IPS-20b (cell line): ENCODE results near the gene SCN1B.
"Not testable (repeated sequence)": the region's sequence is repeated elsewhere in the genome, so short reads cannot be mapped to it uniquely, and the experiment has no call there.

Experiments used
- H3K27ac ChIP-seq: one replicate; pipeline ENCODE4 v1.5.1; 2013; ENCODE audit warnings: low read length
- H3K27me3 ChIP-seq: 2 replicates; pipeline ENCODE4 v1.6.1; 2013; ENCODE audit warnings: mild to moderate bottlenecking, low read length, inconsistent platforms; ENCODE audit not compliant: insufficient read depth
- H3K36me3 ChIP-seq: 2 replicates; pipeline ENCODE4 v1.6.1; 2013; ENCODE audit warnings: low read depth, mild to moderate bottlenecking, inconsistent platforms, low read length, moderate library complexity; ENCODE audit not compliant: insufficient read depth
- H3K4me1 ChIP-seq: 2 replicates; pipeline ENCODE4 v1.6.1; 2013; ENCODE audit warnings: mild to moderate bottlenecking, control low read depth, inconsistent platforms, low read length, moderate library complexity; ENCODE audit not compliant: insufficient read depth
- H3K4me3 ChIP-seq: 2 replicates; pipeline ENCODE4 v1.5.1; 2013; ENCODE audit warnings: mild to moderate bottlenecking, low read length, inconsistent platforms
- H3K9ac ChIP-seq: 2 replicates; pipeline ENCODE4 v1.6.1; 2013; ENCODE audit warnings: low read depth, mild to moderate bottlenecking, inconsistent platforms, low read length, moderate library complexity
- H3K9me3 ChIP-seq: 2 replicates; pipeline ENCODE4 v1.6.1; 2013; ENCODE audit warnings: mild to moderate bottlenecking, low read depth, low read length, inconsistent platforms; ENCODE audit not compliant: insufficient read depth

The SCN1B gene

GRCh38 chr19:35025969-35026368 is 4.3 kb upstream of the SCN1B start:
- no peaks in the 10 kb centered on the region for H3K9me3 ChIP-seq
- H3K36me3 ChIP-seq: peaks cover 74% of the 10 kb centered on the region
- H3K27ac ChIP-seq: no peak overlapping the region
- no peaks in the 10 kb centered on the region for H3K4me1 ChIP-seq
- no peak overlapping the region for H3K4me3 ChIP-seq
- no peak overlapping the region for H3K9ac ChIP-seq
- H3K27me3 ChIP-seq: peaks cover 8% of the 10 kb centered on the region

GRCh38 chr19:35026418-35026817 is 3.9 kb upstream of the SCN1B start:
- Histone ChIP-seq H3K9me3 (no peaks in the 10 kb centered on the region), H3K36me3 (peaks cover 70% of the 10 kb centered on the region), H3K4me3 (no peak overlapping the region), H3K4me1 (peaks cover 1% of the 10 kb centered on the region; the same call in 1 of the 2 replicates), H3K27ac (no peak overlapping the region), H3K9ac (no peak overlapping the region), H3K27me3 (peaks cover 13% of the 10 kb centered on the region)

GRCh38 chr19:35027009-35027408 is 3.3 kb upstream of the SCN1B start:
- peaks cover 64% of the 10 kb centered on the region for H3K36me3 ChIP-seq
- H3K27ac ChIP-seq: no peak overlapping the region

GRCh38 chr19:35027851-35028599 is 2.2 kb upstream of the SCN1B start:
- H3K9me3 ChIP-seq: no peaks in the 10 kb centered on the region
- H3K4me1 ChIP-seq: peaks cover 4% of the 10 kb centered on the region; the same call in 1 of the 2 replicates
- H3K36me3 ChIP-seq: peaks cover 54% of the 10 kb centered on the region
- no peak overlapping the region for H3K27ac ChIP-seq
- H3K4me3 ChIP-seq: no peak overlapping the region
- peaks cover 29% of the 10 kb centered on the region for H3K27me3 ChIP-seq
- H3K9ac ChIP-seq: no peak overlapping the region

More at GRCh38 chr19:35027009-35027408, 3.3 kb upstream of the SCN1B start:
- Histone ChIP-seq H3K9ac (no peak overlapping the region), H3K4me1 (peaks cover 4% of the 10 kb centered on the region; the same call in 1 of the 2 replicates), H3K4me3 (no peak overlapping the region), H3K9me3 (no peaks in the 10 kb centered on the region), H3K27me3 (peaks cover 19% of the 10 kb centered on the region)

- H3K4me1 ChIP-seq, H3K4me3 ChIP-seq, H3K9me3 ChIP-seq, H3K9ac ChIP-seq, H3K27ac ChIP-seq: not testable (repeated sequence)
- Histone ChIP-seq H3K36me3 (peaks cover 49% of the 10 kb centered on the region), H3K27me3 (peaks cover 34% of the 10 kb centered on the region)
Observed at GRCh38 chr19:35028600-35028885, 1.7 kb upstream of the SCN1B start.

GRCh38 chr19:35029275-35029736 is 964 bp upstream of the SCN1B start:
- H3K9me3 ChIP-seq, H3K4me1 ChIP-seq, H3K9ac ChIP-seq, H3K27ac ChIP-seq, H3K4me3 ChIP-seq: not testable (repeated sequence)
- Histone ChIP-seq H3K27me3 (peaks cover 38% of the 10 kb centered on the region), H3K36me3 (peaks cover 41% of the 10 kb centered on the region)

- Histone ChIP-seq H3K4me1 (peaks cover 4% of the 10 kb centered on the region; the same call in 1 of the 2 replicates), H3K4me3 (peak overlapping the region; percentile 61; the same call in 1 of the 2 replicates), H3K27me3 (peaks cover 38% of the 10 kb centered on the region), H3K27ac (no peak overlapping the region), H3K9me3 (no peaks in the 10 kb centered on the region), H3K9ac (no peak overlapping the region), H3K36me3 (peaks cover 36% of the 10 kb centered on the region)
Observed at GRCh38 chr19:35029737-35030256, 473 bp upstream of the SCN1B start.

GRCh38 chr19:35031072-35031881 is 1.0 kb downstream of the SCN1B start:
- no peak overlapping the region for H3K27ac ChIP-seq
- peaks cover 4% of the 10 kb centered on the region; the same call in 1 of the 2 replicates for H3K4me1 ChIP-seq
- peak overlapping the region; percentile 46; the same call in 1 of the 2 replicates for H3K9ac ChIP-seq
- H3K36me3 ChIP-seq: peaks cover 21% of the 10 kb centered on the region
- H3K4me3 ChIP-seq: peak overlapping the region; percentile 68
- no peaks in the 10 kb centered on the region for H3K9me3 ChIP-seq
- peaks cover 38% of the 10 kb centered on the region for H3K27me3 ChIP-seq

- Histone ChIP-seq H3K27ac (no peak overlapping the region), H3K4me3 (no peak overlapping the region), H3K9me3 (no peaks in the 10 kb centered on the region), H3K9ac (no peak overlapping the region), H3K27me3 (peaks cover 38% of the 10 kb centered on the region), H3K36me3 (peaks cover 10% of the 10 kb centered on the region), H3K4me1 (peaks cover 4% of the 10 kb centered on the region; the same call in 1 of the 2 replicates)
Observed at GRCh38 chr19:35032356-35032865, 2.1 kb downstream of the SCN1B start.

GRCh38 chr19:35033067-35034004 is 3.1 kb downstream of the SCN1B start:
- H3K4me1 ChIP-seq: peaks cover 4% of the 10 kb centered on the region; the same call in 1 of the 2 replicates
- H3K9me3 ChIP-seq: no peaks in the 10 kb centered on the region
- no peak overlapping the region for H3K27ac ChIP-seq
- peaks cover 38% of the 10 kb centered on the region for H3K27me3 ChIP-seq
- H3K4me3 ChIP-seq: no peak overlapping the region
- H3K36me3 ChIP-seq: peaks cover under 1% of the 10 kb centered on the region; the same call in 1 of the 2 replicates
- no peak overlapping the region for H3K9ac ChIP-seq
